ENCODE data around the gene ELOB.

ELOB gene

GRCh38 chr16:2784358-2785100 is 7.4 kb upstream of the ELOB start:
- H2AFZ ChIP-seq = peak overlapping the region; percentile 83
- H3K27me3 ChIP-seq (ENCODE audit: control insufficient read depth, insufficient read depth, low read length) = peaks cover 3% of the 10 kb centered on the region
- peak overlapping the region; percentile 45 for H3K4me2 ChIP-seq (ENCODE audit: low read length)
- H3K79me2 ChIP-seq = no peaks in the 10 kb centered on the region
- peaks cover 10% of the 10 kb centered on the region for H3K4me1 ChIP-seq
- H3K9ac ChIP-seq = no peak overlapping the region
- no peak overlapping the region for H3K27ac ChIP-seq
- H3K4me3 ChIP-seq (ENCODE audit: low read depth, low read length) = no peak overlapping the region
- no peaks in the 10 kb centered on the region for H3K9me3 ChIP-seq (ENCODE audit: control insufficient read depth, low read length)
- no peaks in the 10 kb centered on the region for H3K36me3 ChIP-seq (ENCODE audit: control insufficient read depth, insufficient read depth, low read length)
- no peak for TF ChIP-seq CTCF (IDR thresholded peaks at IDR 0.05)

- Histone ChIP-seq H3K9me3 (ENCODE audit: control insufficient read depth, low read length) (no peaks in the 10 kb centered on the region), H3K4me1 (peaks cover 15% of the 10 kb centered on the region), H3K27me3 (ENCODE audit: control insufficient read depth, insufficient read depth, low read length) (peaks cover 3% of the 10 kb centered on the region), H2AFZ (no peak overlapping the region), H3K36me3 (ENCODE audit: control insufficient read depth, insufficient read depth, low read length) (no peaks in the 10 kb centered on the region), H3K27ac (no peak overlapping the region), H3K9ac (no peak overlapping the region), H3K79me2 (peaks cover 3% of the 10 kb centered on the region), H3K4me3 (ENCODE audit: low read depth, low read length) (no peak overlapping the region), H3K4me2 (ENCODE audit: low read length) (no peak overlapping the region)
- no peak for TF ChIP-seq CTCF (IDR thresholded peaks at IDR 0.05)
Observed at GRCh38 chr16:2783581-2784357, 6.7 kb upstream of the ELOB start.

GRCh38 chr16:2782583-2783351 is 5.7 kb upstream of the ELOB start:
- no peak for TF ChIP-seq CTCF (IDR thresholded peaks at IDR 0.05)
- H3K79me2 ChIP-seq = peaks cover 6% of the 10 kb centered on the region
- no peak overlapping the region for H3K4me3 ChIP-seq (ENCODE audit: low read depth, low read length)
- no peaks in the 10 kb centered on the region for H3K9me3 ChIP-seq (ENCODE audit: control insufficient read depth, low read length)
- no peak overlapping the region for H3K4me2 ChIP-seq (ENCODE audit: low read length)
- H3K36me3 ChIP-seq (ENCODE audit: control insufficient read depth, insufficient read depth, low read length) = no peaks in the 10 kb centered on the region
- no peak overlapping the region for H2AFZ ChIP-seq
- no peak overlapping the region for H3K27ac ChIP-seq
- no peak overlapping the region for H3K9ac ChIP-seq
- peaks cover 3% of the 10 kb centered on the region for H3K27me3 ChIP-seq (ENCODE audit: control insufficient read depth, insufficient read depth, low read length)
- H3K4me1 ChIP-seq = peaks cover 21% of the 10 kb centered on the region

- H3K36me3 ChIP-seq (ENCODE audit: control insufficient read depth, insufficient read depth, low read length) = no peaks in the 10 kb centered on the region
- H3K4me1 ChIP-seq = peaks cover 11% of the 10 kb centered on the region
- no peak overlapping the region for H3K4me3 ChIP-seq (ENCODE audit: low read depth, low read length)
Observed at GRCh38 chr16:2779978-2780898, 3.2 kb upstream of the ELOB start.

More at GRCh38 chr16:2779978-2780898, 3.2 kb upstream of the ELOB start:
- H3K79me2 ChIP-seq = peaks cover 17% of the 10 kb centered on the region
- no peak for TF ChIP-seq CTCF (IDR thresholded peaks at IDR 0.05)
- H3K9ac ChIP-seq = no peak overlapping the region
- no peaks in the 10 kb centered on the region for H3K9me3 ChIP-seq (ENCODE audit: control insufficient read depth, low read length)
- no peak overlapping the region for H2AFZ ChIP-seq
- peaks cover 3% of the 10 kb centered on the region for H3K27me3 ChIP-seq (ENCODE audit: control insufficient read depth, insufficient read depth, low read length)
- no peak overlapping the region for H3K4me2 ChIP-seq (ENCODE audit: low read length)
- H3K27ac ChIP-seq = no peak overlapping the region

Measured in parathyroid adenoma (tissue), 2 donors.